Head of caudate nucleus (tissue), 42 donors: ENCODE measurements around the gene NACAD.
A peak's percentile ranks its signal among the peaks of the same experiment; 100 is the strongest.

Experiments used
- DNase-seq, 42 donors: peaks; one replicate each; pipeline versions ENCODE4 v3.0.0 to v3.0.0-alpha.2; 2020 to 2021; ENCODE audit warnings: mixed read lengths in 7 of 42
- intact Hi-C: fragments of 100-400 bp; cut with DNase I; formaldehyde crosslinking; loops from one replicate; pipeline ENCODE4 v1.15.0; 2022

The NACAD gene, protein sequence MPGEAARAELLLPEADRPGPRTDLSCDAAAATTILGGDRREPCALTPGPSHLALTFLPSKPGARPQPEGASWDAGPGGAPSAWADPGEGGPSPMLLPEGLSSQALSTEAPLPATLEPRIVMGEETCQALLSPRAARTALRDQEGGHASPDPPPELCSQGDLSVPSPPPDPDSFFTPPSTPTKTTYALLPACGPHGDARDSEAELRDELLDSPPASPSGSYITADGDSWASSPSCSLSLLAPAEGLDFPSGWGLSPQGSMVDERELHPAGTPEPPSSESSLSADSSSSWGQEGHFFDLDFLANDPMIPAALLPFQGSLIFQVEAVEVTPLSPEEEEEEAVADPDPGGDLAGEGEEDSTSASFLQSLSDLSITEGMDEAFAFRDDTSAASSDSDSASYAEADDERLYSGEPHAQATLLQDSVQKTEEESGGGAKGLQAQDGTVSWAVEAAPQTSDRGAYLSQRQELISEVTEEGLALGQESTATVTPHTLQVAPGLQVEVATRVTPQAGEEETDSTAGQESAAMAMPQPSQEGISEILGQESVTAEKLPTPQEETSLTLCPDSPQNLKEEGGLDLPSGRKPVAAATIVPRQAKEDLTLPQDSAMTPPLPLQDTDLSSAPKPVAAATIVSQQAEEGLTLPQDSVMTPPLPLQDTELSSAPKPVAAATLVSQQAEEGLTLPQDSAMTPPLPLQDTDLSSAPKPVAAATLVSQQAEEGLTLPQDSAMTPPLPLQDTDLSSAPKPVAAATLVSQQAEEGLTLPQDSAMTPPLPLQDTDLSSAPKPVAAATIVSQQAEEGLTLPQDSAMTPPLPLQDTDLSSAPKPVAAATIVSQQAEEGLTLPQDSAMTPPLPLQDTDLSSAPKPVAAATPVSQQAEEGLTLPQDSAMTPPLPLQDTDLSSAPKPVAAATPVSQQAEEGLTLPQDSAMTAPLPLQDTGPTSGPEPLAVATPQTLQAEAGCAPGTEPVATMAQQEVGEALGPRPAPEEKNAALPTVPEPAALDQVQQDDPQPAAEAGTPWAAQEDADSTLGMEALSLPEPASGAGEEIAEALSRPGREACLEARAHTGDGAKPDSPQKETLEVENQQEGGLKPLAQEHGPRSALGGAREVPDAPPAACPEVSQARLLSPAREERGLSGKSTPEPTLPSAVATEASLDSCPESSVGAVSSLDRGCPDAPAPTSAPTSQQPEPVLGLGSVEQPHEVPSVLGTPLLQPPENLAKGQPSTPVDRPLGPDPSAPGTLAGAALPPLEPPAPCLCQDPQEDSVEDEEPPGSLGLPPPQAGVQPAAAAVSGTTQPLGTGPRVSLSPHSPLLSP (N-terminal part only)

DNA sequence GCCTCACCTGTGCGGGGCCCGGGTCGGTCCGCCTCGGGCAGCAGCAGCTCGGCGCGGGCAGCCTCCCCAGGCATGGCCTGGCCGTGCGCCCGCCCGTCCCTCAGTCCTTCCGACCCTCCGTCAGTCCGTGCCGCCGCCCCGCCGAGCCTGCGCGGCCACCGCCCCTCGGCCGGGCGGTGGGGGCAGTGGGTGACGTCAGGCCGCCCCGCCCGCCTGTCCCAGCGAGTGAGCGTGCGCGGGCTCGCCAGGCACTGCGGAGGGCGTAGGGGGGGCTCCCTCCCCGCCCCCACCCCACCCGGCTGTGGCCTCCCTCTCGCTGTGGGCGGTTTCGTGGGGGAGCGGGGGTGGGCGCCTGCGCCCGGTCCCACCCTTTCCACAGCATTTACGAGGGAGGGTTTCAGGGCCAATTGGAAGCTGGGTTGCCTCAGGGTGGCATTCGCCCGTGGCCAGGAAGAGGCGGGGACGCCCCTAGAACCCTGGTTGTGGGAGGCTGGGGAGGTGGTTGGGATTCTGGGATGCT lies at the start of gene NACAD:
TSS of gene NACAD (minus strand) at position 149 of the 520 bp plus-strand sequence. CDS start at position 74, 75 bp downstream.
- DNase-seq = peak in 41 of 42 donors; percentile 80 to 95 (median 89)
- intact Hi-C loops = loop anchor here (1.0 kb wide), 1 partner anchor 89 kb away; the partner anchor contains the start of gene CCM2

DNA sequence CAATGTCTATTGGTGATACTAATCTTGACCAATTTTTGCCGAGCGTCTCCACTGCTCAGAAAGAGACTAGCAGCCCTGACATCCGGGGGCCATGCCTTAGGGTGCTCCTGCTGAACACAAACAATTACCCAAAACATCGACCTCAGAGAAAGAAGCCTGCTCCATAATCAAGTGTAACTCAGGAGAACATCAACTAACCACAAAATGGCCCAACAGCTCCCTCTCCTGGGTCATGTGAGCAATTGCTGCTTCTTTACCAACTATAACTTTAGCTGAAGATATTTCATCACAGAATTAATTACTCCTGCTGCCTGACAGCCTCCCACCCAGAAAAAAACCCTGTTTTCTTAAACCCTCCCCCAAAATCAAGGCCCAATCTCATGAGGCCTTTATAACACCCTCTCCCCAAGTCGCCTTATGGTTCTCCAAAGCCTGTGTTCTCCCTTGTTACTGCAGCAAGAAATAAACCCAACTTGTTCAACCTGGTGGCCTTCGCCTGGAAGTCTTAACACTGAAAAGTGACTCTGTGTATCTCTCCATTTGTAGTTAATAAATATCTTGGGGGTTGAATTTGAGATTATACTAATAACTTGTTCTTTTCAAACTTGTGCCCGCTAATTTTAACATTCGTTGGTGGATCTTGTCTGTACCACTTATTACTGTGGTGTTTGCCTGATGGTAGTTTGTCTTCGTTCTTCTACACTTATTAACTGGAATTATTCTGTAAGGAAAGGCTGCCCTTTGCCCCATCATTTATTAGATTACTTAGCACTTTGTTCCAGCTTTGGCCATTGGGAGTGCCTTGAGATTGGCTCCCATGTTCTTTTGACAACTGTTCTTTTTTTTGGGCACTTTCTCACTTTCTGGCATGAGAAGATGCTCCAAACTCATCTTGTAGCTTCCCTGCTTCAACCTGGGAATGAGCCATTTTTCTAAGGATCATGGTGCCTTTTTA lies 47.6 kb upstream of the NACAD start:
- intact Hi-C loops = no loop called here
- peak in 40 of 42 donors; percentile 30 to 89 (median 74) for DNase-seq

DNA sequence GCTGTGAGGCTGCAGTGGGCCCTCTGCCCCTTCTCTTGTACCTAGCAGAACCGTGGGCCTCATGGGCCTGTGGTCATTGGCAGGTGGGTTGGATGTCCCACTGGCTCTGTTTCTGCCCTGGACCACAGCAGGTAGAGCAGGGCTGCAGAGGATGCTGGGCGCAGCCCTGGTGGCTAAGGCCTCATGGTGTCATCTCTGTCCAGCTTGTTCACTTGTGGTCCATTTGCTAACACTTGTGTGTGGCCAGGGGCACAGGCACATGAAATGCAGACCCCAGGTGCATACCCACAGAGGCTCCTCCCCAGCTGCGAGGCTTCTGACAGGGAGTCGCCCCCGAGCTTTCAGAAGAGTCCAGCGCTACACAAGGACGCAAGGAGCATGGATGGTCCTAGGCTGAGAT lies 45.1 kb upstream of the NACAD start:
- intact Hi-C loops = no loop called here
- DNase-seq = no peak

DNA sequence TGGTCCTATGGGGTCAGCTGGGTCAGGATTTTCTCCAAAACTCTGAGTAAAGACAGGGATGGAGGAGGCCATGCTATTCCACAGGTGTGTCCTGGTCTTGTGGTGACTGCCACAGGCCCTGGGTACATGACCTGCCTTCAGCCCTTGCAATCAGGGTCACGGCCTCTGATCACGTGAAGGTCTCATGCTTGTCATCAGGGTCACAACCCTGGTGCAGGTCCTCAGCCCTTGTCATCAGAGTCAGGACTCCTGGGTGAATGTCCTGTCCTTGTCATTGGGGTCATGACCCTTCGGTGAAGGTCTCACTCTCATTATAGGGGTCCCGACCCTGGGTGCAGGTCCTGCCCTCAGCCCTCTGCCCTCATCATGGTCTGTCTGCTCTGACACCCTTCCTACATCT lies 44.6 kb upstream of the NACAD start:
- DNase-seq = no peak
- intact Hi-C loops = no loop called here

DNA sequence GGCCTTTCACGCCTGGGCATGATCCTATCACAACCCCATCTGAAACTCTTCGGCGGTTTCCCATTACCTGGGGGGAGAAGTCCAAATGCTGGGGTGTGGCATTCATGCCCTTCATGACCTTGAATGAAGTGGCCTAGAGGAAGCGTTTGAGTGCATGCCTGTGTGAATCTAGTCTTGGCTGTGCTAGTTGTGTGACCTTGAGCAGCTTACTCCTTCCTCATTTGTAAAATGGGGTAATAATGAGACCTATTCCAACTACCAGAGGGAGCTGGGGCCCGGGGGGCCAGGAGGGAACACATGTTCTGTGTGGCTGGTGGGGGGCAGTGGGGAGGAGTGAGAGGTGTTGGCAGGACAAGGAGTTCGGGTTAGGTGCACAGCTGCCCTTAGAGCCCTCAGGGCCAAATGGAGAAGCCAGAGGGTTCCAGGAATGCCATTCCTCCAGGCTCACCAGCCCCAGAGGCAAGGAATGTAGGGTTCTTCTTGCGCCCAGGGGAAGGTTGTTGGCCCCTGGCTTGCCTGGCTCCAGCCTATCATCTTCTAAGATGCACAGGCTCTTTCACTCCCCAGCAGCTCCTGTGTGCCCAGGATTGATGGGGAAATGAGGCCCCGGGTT lies 44.0 kb upstream of the NACAD start:
- no peak for DNase-seq
- intact Hi-C loops = no loop called here

DNA sequence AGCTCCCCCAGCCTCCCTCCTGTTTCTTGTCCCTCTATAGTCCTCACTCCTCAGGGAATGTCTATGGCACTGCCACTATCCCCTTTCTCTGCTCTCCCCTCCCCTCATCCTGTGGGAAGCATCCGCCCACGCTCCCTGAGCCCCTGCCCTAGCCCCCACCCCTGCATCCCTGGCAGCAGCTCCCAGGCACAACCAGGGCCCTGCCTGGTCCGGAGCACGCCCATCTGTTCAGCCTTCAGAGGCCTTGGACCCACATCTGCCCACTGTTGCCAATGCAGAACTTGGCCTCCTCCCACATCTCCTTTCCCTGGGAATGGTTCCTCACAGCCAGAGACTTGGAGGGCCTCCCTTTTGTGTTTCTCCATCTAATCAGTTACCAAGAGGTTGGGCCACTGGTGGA lies 43.1 kb upstream of the NACAD start:
- no peak for DNase-seq
- intact Hi-C loops = no loop called here

DNA sequence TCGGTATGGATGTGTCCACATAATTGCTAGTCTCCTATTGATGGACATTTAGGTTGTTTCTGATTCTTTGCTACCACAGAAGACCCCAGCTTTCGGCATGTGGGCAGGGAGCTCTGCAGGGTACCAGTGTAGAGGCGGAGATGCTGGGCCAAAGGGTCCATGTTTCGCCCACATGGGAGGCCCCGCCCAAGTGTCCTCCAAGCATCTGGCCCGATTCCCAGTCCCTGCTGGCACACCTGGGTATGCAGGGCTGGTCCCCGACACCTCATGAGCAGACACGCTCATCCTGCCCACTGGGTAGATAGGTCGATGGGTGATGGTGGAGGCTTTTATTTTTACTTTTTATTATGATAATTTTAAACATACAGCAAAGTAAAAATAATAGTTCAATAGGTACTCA lies 42.1 kb upstream of the NACAD start:
- intact Hi-C loops = no loop called here
- DNase-seq = no peak

DNA sequence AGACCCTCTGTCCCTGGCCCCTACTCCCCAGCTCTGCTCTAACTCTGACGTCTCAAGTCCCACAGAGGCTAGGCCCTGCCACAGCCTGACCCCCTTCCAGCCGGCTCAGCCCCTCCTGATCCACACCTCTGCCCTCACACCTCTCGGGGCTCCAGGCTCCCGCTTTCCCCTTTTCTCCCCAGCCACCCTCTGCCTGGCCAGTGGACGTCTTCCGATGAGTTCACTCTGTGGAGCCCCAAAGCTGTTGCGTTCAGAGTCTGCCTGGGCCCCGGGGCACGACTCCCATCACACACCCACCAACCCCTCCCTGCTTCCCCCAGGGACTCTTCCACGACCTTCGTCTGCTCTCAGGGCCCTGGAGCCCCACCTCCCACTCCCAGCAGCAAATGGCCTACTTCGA lies 41.1 kb upstream of the NACAD start:
- intact Hi-C loops = no loop called here
- DNase-seq = no peak

DNA sequence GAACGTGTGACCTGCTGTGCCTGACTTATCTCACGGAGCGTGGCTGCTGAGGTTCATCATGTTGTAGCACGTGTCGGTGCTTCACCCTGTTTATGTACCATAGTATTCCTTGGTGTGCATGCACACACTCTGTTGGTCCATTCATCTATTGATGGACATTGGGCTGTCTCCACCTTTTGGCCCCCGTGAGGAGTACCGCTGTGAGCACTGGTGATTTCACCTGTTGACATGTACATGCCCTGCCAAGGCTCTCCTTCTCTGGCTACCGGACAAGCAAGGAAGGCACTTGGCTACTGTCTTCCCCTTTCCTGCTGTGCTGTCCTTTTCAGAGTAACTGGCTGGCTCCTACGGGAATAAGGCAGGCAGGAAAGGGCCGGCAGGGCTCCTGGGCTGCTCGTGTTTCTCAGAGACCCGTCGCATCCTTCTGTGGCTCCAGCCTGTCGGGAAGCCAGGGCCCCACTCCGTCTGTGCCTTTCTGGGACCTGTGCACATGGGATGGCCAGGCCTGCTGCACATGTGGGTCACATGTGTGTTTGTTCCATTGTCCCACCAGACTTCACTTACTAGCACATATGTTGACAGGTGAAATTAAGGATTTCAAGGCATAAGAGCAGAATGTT lies 40.5 kb upstream of the NACAD start:
- DNase-seq = no peak
- intact Hi-C loops = no loop called here

DNA sequence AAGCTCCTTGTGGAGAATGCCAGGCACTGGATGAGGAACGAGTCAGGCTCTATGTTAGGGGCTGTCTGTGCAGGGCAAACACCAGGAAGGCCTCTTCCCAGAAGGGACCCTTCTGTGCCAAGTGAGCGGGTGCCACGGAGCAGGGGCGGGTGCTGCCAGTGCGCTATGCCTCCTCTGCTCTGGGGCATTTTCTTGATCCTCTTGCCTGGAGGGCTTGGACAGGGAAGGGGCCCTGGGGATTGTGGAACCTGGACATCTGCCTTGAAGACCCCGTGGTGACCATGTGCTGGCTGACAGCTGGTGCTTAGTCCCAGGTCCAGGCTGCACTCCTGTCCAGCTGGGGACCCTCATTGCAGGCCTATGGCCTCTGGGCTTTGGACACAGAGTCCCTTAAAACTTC lies 38.2 kb upstream of the NACAD start:
- intact Hi-C loops = no loop called here
- DNase-seq = no peak

DNA sequence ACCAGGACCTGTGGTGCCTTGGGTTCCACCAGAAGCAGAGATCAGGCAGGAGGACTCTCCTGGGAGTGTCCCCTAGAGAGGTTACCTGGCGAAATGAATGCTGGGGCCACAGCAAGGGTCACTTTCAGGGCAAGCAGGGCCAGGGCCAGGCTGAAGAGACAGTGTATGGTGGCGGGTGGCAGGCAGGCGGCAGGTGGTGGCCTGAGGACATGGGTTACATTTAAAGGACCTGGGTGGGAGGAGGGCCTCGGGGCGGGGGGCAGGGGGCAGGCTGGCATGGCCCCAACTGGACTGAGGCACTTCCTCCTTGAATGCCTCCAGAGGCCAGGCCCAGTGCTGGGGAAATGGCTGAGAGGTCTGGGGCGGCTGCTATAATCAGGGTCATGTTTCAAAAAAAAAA lies 37.4 kb upstream of the NACAD start:
- intact Hi-C loops = no loop called here
- DNase-seq = no peak

DNA sequence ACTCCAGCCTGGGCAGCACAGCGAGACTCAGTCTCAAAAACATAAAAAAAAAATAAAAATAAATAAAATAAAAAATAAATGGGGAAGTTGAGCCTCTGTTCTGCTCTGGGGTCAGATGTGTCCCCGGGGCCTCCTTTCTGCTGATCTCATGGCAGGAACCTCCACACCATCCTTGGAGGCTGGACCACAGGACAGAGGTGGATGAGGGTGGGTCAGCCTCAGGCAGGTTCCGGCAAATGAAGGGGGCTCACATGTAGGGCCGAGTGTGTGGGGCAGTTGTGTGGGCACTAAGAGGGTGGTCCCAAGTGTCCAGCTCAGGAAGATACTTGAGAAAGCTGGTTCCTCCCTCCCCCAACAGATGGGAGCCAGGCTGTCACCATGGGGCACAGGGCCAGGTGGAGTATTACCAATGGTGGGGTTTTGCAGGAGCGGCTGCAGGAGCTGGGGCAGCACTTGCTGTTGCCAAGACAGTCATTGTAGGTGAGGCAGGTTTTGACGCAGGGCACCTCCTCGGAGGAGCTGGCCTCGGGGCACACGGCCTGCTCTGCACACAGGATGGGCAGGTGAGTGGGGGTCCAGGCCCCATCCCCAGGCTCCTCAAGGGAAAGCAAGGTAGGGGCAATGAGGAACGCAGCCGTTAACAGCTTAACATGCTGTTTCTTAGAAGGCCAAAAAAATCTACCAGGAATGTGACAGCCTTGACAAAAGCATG lies 36.6 kb upstream of the NACAD start:
- intact Hi-C loops = no loop called here
- no peak for DNase-seq

DNA sequence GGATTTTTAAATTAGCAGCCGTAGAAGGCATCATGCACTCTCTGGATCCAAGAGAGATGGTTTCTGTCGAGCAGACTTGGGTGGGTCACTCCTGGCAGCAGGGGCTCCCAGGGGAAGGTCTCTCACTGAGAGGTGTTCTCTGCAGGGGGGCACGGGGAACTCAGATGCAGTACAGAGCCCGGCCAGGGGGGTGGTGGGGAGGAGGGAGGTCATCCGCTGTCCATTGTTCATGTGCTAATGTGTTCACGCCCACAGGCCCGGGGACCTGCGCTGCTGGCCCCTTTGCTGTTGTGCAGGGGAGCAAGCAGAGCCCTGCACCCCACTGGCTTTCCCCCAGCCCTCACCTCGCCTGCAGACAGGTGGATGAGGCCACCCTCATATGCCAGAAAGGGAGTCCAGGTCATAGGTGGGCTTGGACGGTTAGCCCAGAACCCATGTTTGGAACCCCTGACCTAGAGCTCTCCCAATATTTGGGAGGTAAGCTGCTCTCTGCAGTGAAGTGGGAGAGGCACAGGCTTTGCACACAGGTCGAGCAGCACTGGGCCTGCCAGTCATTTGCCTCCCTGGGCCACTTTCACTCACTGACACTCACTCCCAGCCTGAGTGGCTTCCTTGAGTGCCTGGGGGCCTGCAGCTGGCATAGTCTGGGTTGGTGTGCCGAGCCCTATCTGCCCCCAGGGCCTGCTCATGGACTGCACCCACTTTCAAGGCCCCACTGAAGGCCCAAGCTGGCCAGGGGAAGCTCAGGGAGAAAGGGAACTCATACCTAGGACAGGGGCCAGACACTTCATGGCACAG lies 35.3 kb upstream of the NACAD start:
- intact Hi-C loops = no loop called here
- DNase-seq = no peak

DNA sequence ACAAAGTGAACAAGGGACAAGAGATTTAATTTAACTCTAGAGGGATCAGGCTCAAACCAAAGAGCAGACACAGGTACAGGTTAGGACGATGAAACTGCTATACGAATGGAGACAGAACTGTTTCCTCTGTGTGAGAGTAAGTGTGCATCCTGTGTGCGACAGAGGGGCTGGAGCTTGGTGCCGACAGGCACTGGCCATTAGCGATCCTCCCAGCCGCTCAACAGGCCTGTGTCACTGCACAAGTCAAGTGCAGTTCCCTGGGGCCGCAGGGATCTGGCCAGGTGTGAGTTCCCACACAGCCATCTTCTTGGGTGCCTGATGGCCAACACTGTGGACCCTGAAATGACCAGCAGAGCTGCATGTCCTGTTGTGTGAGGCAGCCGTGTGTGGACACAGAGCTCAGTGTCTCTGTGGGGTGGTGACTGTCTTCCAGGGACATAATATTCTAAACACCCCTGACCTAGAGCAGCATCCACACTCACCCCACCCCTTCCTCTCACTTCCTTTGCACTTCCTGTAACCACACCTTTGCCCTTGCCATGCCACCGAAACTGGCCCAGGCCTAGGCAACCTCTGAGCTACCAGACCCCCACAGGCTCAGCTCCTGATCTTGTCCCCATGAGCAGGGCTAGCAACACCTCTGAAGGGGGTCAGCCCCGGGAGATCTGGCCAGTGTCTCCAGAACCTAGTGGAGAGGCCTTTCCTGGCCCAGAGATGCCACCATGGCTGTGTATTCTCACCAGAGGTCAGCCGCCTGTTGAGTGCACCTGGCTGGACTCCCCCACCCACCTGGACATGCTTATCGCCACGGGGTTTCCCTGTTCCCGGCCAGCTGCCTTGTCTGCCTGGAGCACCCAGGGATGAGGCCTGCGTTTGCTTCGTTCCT lies 34.4 kb upstream of the NACAD start:
- peak in 1 of 42 donors; percentile 9 for DNase-seq
- intact Hi-C loops = no loop called here

DNA sequence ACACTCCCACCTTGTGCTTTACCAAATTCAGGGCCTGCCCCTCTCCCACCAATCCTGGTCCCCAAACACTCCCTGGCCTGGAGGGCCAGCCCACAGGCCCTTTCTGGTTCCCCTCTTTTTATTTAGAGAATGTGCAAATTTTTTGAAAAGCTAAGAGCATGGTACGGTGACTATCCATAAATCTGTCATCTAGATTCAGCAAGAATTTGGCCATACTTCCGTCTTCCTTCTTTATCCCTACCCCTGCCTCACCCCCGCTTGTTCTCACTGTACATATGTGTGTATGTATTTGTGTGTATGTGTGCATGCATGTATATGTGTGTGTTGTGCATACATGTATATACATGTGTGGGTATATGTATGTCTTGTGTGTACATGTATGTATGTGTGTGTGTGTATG lies 30.8 kb upstream of the NACAD start:
- intact Hi-C loops = loop anchor here (10.0 kb wide), 1 partner anchor 515 kb away; the partner anchor contains the start of gene OGDH
- no peak for DNase-seq
